BE2C (cell line): ENCODE measurements around the gene GRM1.

Experiments
- DNase-seq: peaks from one replicate; pipeline ENCODE4 v3.0.0-alpha.2; 2020
- H3K27me3 ChIP-seq: fragments of 250-450 bp; sonication (Bioruptor Pico); 2 replicates; pipeline ENCODE4 v1.5.1; 2020; ENCODE audit warnings: mild to moderate bottlenecking
- H3K36me3 ChIP-seq: fragments of 250-450 bp; sonication (Bioruptor Pico); 2 replicates; pipeline ENCODE4 v1.5.1; 2020; ENCODE audit warnings: mild to moderate bottlenecking
- H3K4me1 ChIP-seq: fragments of 250-450 bp; sonication (Bioruptor Pico); 2 replicates; pipeline ENCODE4 v1.5.1; 2020
- H3K4me3 ChIP-seq: 2 replicates; pipeline ENCODE4 v1.5.1; 2011; ENCODE audit warnings: low read depth, low read length
- H3K9me3 ChIP-seq: fragments of 250-450 bp; sonication (Bioruptor Pico); 2 replicates; pipeline ENCODE4 v1.5.1; 2020
- CTCF ChIP-seq: IDR thresholded peaks from 2 replicates; pipeline ENCODE4 v1.5.1; 2012; ENCODE audit warnings: mild to moderate bottlenecking, low read depth, low read length

Gene GRM1

GRCh38 chr6:146123616-146124015 is 94.8 kb downstream of the GRM1 start:
- Histone ChIP-seq H3K4me3 (no peak overlapping the region), H3K4me1 (no peaks in the 10 kb centered on the region), H3K9me3 (no peaks in the 10 kb centered on the region), H3K36me3 (no peaks in the 10 kb centered on the region), H3K27me3 (peaks cover 5% of the 10 kb centered on the region; the same call in 1 of the 2 replicates)
- DNase-seq: no peak
- TF ChIP-seq CTCF: no peak

GRCh38 chr6:146127447-146128215 is 98.8 kb downstream of the GRM1 start:
- Histone ChIP-seq H3K36me3 (no peaks in the 10 kb centered on the region), H3K9me3 (no peaks in the 10 kb centered on the region), H3K27me3 (peaks cover 5% of the 10 kb centered on the region; the same call in 1 of the 2 replicates), H3K4me3 (no peak overlapping the region), H3K4me1 (no peaks in the 10 kb centered on the region)
- no peak for DNase-seq
- TF ChIP-seq CTCF: no peak

- TF ChIP-seq CTCF: no peak
- Histone ChIP-seq H3K27me3 (no peaks in the 10 kb centered on the region; the same call in 1 of the 2 replicates), H3K4me3 (no peak overlapping the region), H3K36me3 (no peaks in the 10 kb centered on the region), H3K4me1 (no peaks in the 10 kb centered on the region), H3K9me3 (no peaks in the 10 kb centered on the region)
- DNase-seq: no peak
Observed at GRCh38 chr6:146133866-146134265, 105.0 kb downstream of the GRM1 start.

- Histone ChIP-seq H3K36me3 (no peaks in the 10 kb centered on the region), H3K4me1 (no peaks in the 10 kb centered on the region), H3K9me3 (no peaks in the 10 kb centered on the region), H3K27me3 (no peaks in the 10 kb centered on the region; the same call in 1 of the 2 replicates), H3K4me3 (no peak overlapping the region)
- no peak for DNase-seq
- no peak for TF ChIP-seq CTCF
Observed at GRCh38 chr6:146135167-146135566, 106.3 kb downstream of the GRM1 start.

GRCh38 chr6:146146836-146147235 is 118.0 kb downstream of the GRM1 start:
- Histone ChIP-seq H3K4me1 (no peaks in the 10 kb centered on the region), H3K27me3 (no peaks in the 10 kb centered on the region), H3K4me3 (no peak overlapping the region), H3K36me3 (no peaks in the 10 kb centered on the region), H3K9me3 (no peaks in the 10 kb centered on the region)
- DNase-seq: no peak
- TF ChIP-seq CTCF: no peak

- no peak for DNase-seq
- H3K27me3 ChIP-seq: no peaks in the 10 kb centered on the region
- TF ChIP-seq CTCF: no peak
- H3K4me3 ChIP-seq: no peak overlapping the region
- no peaks in the 10 kb centered on the region for H3K36me3 ChIP-seq
- H3K4me1 ChIP-seq: no peaks in the 10 kb centered on the region
- H3K9me3 ChIP-seq: no peaks in the 10 kb centered on the region
Observed at GRCh38 chr6:146149770-146150169, 120.9 kb downstream of the GRM1 start.
